HG02981 (cell line): ENCODE measurements around the gene RXRB.

Experiments used
- ATAC-seq: cut with Tn5 transposase; IDR thresholded peaks from one replicate; pipeline ENCODE4 v1.9.1; 2021; ENCODE audit warnings: mild to moderate bottlenecking, moderate library complexity; ENCODE audit not compliant: unreplicated experiment

Gene RXRB

DNA sequence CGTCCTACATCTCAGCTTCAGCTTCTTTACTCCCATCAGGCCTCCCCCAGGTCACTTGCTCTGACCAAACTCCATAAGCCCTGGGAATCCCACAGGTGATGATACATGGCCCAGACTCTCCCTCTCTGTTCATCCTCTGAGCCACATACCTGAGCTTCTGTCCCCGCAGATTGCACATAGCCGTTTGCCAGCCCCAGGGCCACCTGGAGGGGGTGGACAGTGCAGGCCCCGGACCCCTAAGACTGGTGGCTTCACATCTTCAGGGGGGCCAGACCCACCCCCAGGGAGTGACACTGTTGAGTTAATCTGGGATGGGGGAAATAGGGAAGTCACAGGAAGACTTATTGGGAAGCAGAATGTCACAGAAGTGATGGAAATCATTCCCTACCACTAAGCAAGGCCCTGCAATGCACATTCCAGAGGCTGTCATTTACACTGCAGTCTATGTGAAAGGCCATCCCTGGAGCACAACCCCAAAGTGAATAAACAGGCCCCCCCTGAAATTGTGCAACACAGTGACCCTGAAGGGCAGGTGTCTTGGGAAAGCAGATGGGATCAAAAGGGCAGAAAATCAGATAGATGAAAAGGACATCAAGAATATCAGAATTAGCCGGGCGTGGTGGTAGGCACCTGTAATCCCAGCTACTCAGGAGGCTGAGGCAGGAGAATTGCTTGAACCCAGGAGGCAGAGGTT lies 2.2 kb downstream of the RXRB start:
- no peak for ATAC-seq

DNA sequence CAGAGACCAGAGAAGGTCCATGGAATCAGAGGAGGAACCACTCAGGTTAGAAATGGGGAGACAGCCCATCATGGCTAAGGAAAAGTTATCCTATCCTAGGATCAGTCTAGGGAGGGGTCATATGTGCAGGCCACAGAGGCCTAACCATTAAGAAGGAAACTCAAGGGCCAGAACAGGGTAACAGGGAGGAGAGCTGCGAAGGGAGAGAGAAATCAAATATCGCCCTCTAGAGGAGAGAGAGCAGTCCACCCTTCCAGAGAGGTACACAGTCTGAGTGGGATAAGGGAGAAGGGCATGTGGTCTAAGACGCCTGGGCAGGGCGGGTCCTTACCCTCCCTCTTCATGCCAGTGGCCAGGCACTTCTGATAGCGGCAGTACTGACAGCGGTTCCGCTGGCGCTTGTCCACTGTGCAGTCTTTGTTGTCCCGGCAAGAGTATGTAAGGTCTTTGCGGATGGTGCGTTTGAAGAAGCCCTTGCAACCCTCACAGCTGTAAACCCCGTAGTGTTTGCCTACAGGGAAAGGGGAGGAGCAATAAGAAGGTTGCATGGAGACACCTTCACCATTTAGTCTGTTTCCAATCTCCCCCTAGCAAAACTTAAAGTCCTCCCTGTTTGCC lies 2.9 kb downstream of the RXRB start:
- ATAC-seq = no peak

DNA sequence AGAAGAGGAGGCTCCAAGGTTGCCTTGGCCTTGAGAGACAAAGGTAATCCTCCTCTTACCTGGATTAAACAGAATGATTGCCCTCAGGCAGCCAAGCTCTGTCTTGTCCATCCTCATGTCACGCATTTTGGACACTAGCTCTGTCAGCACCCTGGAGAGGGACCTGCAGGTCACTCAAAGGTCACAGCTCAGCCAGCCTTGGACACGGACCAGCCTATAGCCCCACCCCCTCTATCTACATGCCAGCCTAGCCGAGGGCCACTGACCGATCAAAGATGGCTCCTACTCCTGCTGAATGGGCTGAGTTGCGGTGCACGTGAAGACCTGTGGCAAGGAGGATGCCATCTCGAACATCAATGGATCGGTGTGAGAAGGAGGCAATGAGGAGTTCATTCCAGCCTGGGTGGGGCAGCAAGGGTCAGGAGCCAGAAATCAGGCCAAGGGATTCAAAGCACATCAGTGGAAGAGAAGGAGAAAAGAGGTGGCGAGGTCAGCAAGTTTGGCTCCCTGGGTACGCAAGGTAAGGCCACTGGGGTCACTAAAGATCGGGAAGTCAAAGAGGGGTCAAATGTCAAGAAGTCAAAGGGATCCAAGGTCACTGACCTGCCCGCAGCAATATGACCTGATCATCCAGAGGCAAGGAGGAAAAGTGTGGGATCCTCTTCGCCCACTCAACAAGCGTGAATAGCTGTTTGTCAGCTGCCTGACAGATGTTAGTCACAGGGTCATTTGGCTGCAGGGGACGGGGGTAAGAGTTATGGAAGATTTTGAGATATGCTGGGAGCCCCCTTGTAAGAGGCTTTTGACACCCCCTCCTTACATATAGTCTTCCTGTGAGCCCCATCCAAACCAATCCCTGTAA lies 4.9 kb downstream of the RXRB start:
- ATAC-seq = no peak

DNA sequence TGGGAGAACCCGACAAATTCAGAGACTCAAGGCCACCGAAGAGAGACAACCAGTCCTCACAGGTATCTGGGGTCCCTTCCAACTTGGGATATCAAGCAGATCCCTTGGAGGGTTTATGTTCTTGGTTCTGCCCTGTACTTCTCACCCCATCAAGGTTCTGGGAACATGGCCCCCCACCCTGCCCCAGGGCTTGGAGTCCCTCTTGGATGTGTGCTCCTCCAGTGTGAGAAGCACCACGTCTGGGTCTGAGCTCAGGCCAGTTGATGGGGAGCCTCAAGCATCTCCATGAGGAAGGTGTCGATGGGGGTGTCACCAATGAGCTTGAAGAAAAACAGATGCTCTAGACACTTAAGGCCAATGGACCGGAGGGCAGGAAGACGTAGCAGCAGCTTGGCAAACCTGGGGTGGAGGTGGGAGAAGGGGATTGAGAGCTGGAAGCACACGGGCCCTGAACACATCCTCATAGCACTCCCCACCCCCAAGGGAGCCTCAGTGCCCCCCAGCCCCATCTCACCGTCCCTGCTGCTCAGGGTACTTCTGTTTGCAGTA lies 6.0 kb downstream of the RXRB start:
- no peak for ATAC-seq

GRCh38 chr6:33193619-33194018 lies 6.8 kb downstream of the RXRB start:
- no peak for ATAC-seq

DNA sequence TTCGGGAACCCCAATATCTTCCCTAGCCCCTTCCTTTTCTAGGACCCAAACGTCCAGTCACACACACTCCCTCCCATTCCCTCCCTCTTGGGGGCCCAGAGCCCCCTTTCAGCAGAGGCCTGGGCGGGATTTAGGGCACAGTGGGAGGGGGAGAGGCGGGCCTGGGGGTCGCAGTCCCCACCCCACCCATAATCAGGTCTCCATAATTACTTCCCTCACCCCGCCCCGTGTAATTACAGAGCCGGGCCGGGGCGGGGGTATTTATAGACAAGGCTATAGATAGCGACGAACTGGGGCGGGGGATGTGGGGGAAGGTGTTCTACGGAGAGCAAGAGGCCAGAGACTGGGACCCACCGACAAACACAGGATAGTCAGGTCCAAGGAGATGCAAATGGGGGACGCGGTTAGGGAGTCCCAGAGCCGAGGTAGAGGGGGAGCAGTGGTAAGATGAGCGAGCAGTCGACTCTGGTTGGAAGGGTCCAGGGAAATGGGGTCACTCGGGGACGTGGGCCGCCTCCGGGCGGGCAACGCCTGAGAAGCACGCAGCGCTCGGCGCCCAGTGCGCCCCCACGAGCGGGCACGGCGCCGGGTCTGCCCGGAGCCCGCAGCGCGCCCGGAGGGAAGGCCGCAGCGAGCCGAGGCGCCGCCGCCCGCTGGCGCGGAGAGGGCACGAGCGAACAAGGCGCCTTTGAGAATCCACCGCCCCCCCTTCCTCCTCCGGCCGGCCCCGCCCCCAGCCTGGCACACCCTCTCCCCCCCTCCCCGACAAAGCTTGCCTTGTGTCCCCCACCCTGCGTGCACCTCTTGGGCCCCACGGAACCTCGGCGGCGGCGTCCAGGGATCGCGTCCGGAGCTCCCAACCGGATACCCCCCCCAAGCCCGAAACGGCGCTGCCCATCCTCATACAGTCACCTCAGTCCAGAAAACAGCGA lies 7.5 kb downstream of the RXRB start:
- no peak for ATAC-seq

- no peak for ATAC-seq
These were observed 8.3 kb downstream of the RXRB start, which contains the start of gene COL11A2 for GRCh38 chr6:33192105-33192646. Gene COL11A2 (minus strand): TSS chr6:33192467. CDS start chr6:33192240, 227 bp downstream.

GRCh38 chr6:33191383-33192104 lies 8.9 kb downstream of the RXRB start:
- no peak for ATAC-seq

DNA sequence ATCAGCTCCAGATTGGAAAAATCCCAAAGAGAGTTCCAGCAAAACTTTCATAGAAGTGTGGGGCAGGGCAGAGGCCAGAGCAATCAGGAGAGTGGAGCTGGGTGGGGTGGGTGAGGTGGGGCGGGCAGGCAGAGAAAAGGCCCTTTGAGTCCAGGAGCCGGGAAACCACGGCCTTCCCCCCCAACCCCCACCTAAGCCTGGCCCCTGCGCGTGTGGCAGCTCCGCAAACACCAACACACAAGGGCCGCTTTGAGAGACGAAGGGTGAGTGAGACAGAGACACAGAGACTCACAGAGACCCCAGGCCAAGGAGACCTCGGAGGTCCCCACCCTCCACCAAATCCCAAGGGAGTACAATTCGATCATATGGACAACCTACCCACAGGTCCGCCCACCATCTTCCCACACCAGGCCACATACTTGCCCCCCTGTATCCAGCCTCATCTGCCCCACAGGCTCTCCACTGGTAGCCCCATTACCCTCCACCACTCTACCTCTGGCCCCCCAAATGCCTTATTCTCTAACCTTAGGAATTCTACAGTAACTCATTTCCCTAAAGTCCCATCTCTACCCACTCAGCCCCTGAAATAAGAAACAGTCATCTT lies 9.9 kb downstream of the RXRB start:
- ATAC-seq = no peak

GRCh38 chr6:33189625-33190448 lies 10.6 kb downstream of the RXRB start:
- ATAC-seq = no peak

DNA sequence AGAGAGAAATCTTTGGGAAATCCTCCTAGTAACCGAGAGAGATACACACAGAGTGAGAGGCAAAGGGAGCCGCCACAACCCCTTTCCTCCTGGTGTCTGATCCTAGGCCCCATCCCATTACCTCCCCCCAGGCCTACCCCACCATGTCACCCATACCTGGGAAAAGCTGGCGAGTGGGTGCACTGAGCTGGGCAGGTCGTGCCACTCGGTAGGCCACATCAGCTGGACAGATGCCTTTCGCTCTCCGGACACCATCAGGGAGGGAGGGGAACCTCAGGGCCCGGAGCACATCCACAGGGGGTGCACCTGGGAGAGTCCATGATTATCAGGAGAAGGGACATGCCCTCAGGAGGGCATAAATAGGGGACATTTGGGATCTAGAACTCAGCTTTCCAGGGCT lies 11.3 kb downstream of the RXRB start:
- ATAC-seq = no peak

GRCh38 chr6:33187809-33188208 lies 12.7 kb downstream of the RXRB start:
- no peak for ATAC-seq

DNA sequence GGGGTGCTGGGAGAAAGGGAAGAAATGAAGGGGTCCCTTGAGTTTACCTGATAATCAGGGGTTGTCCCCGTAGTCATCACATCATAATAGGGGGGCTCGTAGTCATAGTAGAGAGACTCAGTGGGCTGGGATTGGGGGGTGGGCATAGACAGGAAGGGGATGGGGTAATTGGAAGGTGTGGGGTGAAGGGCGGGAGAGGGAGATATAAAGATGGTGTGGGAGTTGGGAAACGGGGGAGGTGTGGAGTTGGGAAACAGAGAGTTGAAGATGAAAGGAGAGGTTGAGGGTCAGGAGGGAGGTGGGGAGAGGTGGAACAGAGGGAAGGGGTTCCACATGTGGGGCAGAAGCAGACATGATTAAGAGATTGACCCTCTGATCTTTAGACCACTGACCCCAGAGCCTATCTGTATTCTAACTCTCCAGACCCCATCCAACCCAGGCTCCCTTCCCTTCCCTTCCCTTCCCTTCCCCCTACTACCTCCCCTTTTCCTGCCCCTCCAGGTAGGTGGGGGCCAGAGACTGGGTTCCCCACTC lies 14.7 kb downstream of the RXRB start:
- ATAC-seq = no peak

GRCh38 chr6:33185190-33185589 lies 15.3 kb downstream of the RXRB start:
- no peak for ATAC-seq

GRCh38 chr6:33183071-33183683 lies 17.3 kb downstream of the RXRB start:
- no peak for ATAC-seq

- no peak for ATAC-seq
These were observed 19.3 kb downstream of the RXRB start for GRCh38 chr6:33181141-33181540.

DNA sequence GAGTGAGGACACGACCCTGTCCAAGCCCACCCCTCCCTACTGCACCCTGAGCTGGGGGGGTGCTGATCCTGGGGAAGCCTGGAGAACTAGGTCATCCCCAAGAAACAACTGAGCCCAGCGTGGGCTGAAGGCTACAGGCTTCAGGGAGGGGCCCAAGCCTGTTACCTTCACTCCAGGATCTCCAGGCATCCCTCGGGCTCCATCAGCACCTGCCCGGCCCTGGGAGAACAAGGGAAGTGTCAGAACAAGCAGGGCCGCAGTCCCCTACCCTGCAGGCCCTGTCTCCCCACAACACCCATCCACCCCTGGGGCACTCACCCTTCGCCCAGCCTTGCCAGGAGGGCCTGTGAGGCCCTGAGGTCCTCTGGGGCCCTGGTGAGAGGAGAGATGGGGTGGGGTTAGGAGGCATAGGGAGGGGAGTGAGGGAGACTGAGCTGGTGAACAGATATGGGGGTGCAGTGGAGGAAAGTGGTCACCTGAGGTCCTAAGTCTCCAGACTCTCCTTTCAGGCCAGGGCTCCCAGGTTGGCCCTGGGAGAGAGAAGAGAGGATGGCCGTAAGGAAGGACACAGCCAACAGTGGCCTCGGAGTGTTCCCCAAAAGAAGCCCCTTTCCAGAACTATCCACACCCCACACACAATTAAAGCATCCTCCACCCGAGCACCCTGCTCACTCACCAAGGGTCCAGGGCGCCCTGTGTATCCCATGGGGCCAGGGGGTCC lies 21.6 kb downstream of the RXRB start:
- no peak for ATAC-seq
